ENCODE data around the gene TUBB6. TPM values are rescaled to one million over a fixed set of nuclear protein-coding genes. Genes with fewer than 3 reads are reported as not detected.

The TUBB6 gene
- total and polyA plus RNA-seq, 2 experiments from 2014 or later: 212 to 240 TPM

DNA sequence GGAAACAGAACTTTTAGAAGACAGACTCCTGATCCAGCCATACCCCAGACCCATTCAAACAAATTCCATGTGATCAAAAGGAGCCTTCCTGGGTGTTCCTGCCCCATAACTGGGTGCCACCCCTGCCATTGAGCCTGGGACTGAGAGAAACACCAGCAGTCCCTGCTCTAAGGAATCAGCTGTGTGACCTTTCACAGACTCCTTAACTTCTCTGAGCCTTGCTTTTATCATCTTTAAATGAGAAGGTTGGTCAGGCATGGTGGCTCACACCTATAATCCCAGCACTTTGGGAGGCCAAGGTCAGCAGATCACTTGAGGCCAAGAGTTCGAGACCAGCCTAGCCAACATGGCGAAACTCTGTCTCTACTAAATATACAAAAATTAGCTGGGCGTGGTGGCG is 33.2 kb upstream of the TUBB6 start:
- H3K36me3 ChIP-seq: no peaks in the 10 kb centered on the region
- TF ChIP-seq, protein P1, sequence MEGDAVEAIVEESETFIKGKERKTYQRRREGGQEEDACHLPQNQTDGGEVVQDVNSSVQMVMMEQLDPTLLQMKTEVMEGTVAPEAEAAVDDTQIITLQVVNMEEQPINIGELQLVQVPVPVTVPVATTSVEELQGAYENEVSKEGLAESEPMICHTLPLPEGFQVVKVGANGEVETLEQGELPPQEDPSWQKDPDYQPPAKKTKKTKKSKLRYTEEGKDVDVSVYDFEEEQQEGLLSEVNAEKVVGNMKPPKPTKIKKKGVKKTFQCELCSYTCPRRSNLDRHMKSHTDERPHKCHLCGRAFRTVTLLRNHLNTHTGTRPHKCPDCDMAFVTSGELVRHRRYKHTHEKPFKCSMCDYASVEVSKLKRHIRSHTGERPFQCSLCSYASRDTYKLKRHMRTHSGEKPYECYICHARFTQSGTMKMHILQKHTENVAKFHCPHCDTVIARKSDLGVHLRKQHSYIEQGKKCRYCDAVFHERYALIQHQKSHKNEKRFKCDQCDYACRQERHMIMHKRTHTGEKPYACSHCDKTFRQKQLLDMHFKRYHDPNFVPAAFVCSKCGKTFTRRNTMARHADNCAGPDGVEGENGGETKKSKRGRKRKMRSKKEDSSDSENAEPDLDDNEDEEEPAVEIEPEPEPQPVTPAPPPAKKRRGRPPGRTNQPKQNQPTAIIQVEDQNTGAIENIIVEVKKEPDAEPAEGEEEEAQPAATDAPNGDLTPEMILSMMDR (IDR thresholded peaks at IDR 0.05; ENCODE audit: low read depth, low read length): no peak
- H3K9me3 ChIP-seq (ENCODE audit: low read depth): no peaks in the 10 kb centered on the region
- DNase-seq (ENCODE audit: low read depth in 1 of 2, low spot score in 1 of 2): no peak
- no peak overlapping the region for H3K4me3 ChIP-seq
- H3K27me3 ChIP-seq: no peaks in the 10 kb centered on the region
- no peak overlapping the region for H3K27ac ChIP-seq
- H3K4me1 ChIP-seq (ENCODE audit: low read depth): peaks cover 19% of the 10 kb centered on the region

DNA sequence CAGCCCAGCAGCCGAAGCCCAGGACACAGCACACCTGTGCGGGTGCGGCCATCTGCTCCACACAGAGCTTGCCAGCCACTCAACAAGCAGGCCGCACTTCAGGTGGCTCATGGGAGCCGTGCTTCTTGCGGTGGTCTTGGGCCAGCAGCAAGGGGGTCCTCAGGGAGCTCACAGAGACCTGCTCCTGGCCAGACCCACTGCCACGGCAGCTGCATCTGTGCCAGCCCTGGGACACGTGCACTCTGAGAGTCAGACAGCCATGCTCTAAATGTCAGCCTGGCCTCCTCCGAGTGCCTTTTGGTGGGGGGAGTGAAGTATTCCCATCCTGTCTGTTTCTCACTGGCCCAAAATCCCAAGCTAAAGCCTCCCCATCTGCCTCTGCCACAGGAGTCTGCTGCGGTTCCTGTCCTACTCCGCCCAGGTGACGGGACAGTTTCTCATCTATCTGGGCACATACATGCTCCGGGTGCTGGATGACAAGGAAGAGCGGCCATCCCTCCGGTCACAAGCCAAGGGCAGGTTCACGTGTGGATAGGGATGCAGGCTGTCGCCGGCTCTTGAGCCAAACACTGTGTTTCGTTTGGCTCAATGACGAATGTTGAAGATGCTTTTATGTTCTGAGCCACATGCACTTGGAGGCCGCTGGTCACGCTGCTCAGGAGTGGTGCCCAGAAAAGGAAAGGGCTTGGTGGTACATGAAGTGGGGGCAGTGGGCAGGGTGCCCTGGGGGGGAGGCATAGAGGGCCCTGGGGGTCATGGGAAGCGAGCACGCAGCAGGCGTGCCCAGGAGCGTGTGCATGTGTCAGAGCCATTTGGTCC is 31.1 kb upstream of the TUBB6 start:
- Histone ChIP-seq H3K4me3 (no peak overlapping the region), H3K27me3 (no peaks in the 10 kb centered on the region), H3K4me1 (ENCODE audit: low read depth) (peaks cover 31% of the 10 kb centered on the region), H3K27ac (peak overlapping the region; percentile 100), H3K36me3 (no peaks in the 10 kb centered on the region), H3K9me3 (ENCODE audit: low read depth) (no peaks in the 10 kb centered on the region)
- TF ChIP-seq, protein P1 (IDR thresholded peaks at IDR 0.05; ENCODE audit: low read depth, low read length): no peak
- no peak for DNase-seq (ENCODE audit: low read depth in 1 of 2, low spot score in 1 of 2)

DNA sequence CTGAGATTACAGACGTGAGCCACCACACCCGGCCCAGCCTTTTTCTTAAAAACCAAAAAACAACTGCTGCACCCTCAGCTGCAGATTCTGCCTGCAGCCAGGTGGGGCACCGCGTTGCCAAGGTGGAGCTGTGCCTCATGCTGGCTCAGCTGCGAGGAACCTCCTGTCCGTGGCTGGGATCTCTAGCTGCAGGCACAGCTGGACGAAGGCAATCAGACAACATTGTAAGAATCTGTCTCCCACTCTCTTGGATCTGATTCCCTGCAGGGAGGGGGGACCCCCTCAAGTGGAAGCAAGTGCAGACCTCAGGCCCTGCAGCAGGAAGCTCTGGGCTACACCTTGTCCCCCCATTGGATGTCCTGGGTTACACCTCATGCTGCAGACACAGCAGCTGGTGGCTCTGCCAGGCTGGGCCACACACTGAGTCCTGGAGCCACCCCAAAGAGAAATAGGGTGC is 29.8 kb upstream of the TUBB6 start:
- Histone ChIP-seq H3K27me3 (no peaks in the 10 kb centered on the region), H3K4me3 (peak overlapping the region; percentile 9), H3K4me1 (ENCODE audit: low read depth) (peaks cover 33% of the 10 kb centered on the region), H3K9me3 (ENCODE audit: low read depth) (no peaks in the 10 kb centered on the region), H3K36me3 (no peaks in the 10 kb centered on the region), H3K27ac (peak overlapping the region; percentile 100)
- TF ChIP-seq, protein P1 (IDR thresholded peaks at IDR 0.05; ENCODE audit: low read depth, low read length): peak; percentile 7
- DNase-seq (ENCODE audit: low read depth in 1 of 2, low spot score in 1 of 2): peak in 1 of 2 donors; percentile 29

DNA sequence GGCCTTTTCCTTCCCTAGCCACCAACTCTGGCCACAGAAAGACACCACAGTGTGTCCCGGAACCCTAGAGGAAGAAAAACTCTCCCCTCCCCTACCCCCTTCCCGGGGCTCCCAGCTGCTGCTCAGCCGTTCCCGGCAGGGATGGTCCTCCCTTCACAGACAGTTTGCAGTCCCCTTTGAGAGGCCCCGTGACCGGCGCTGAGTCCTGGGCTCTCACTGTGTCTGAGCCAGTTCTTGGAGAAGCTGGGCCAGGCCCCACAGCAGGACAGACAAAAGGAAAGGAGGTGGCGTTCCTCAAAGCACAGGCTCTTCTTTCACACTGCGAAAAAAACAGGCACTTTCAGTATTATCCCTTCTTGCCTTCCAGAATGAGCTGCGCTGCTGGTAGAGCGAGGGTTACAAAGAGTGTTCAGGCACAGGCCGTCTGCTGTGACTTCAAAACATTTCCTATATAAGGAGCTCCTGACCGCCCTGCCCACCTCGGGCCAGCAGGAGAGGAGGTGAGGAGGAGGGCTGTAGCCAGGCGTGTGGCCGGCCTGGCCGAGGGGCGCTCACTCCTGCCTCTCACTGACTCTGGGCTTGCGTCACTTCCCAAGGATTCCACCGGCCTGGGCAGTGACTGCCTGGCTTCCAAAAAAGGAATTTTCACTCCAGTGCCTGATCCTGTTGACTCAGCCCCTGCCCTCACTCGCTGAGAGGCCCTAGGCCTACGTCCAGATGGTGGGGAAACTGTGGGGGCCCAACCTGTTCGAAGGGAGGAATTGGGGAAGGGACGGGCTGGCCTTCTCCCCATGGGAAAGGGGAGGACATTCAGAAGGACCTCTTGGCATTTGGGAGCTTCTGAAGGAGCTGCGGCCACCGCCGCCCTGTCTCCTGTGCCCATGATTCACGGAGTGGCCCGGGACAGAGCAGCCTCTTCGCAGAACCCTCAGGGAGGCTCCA is 29.0 kb upstream of the TUBB6 start:
- Histone ChIP-seq H3K27me3 (no peaks in the 10 kb centered on the region), H3K4me3 (peak overlapping the region; percentile 9), H3K4me1 (ENCODE audit: low read depth) (peaks cover 34% of the 10 kb centered on the region), H3K9me3 (ENCODE audit: low read depth) (no peaks in the 10 kb centered on the region), H3K27ac (peak overlapping the region; percentile 100), H3K36me3 (no peaks in the 10 kb centered on the region)
- TF ChIP-seq, protein P1 (IDR thresholded peaks at IDR 0.05; ENCODE audit: low read depth, low read length): peak; percentile 16
- peak; percentile 98 to 99 for DNase-seq (ENCODE audit: low read depth in 1 of 2, low spot score in 1 of 2)

DNA sequence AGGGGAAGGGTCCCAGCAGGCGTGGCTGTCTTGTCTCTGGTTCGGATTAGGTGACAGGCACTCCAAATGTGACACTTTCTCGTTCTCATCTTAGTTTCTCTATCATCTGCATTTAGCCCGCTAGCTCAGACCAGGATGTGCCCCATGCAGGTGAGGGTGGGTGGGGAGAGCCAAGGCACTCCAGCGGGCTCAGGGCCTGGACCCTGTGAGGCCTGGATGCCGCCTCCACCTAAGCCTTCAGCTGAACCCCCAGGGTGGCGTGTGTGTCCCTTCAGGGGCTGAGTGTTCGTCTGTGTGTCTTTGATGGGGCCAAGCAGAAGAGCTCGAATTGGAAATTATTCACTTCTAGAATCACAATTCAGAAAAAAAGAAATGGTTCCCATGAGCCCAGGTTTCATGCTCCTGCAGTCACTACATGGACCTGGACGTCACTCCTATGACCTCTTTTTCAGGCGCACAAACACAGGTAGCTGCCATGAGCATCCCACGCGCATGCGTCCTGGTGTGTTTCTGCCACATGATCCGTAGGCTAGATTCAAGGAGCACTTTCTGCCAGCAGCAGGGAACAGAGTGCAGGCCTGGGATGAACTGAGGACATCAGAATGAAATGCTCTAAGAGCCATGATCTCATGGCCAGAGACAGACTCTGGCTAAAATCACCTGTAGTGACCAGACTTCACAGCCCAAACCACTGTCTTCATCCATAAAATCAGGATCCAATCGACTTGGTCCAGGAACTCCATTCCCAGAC is 28.1 kb upstream of the TUBB6 start:
- Histone ChIP-seq H3K36me3 (no peaks in the 10 kb centered on the region), H3K4me1 (ENCODE audit: low read depth) (peaks cover 38% of the 10 kb centered on the region), H3K27ac (peak overlapping the region; percentile 100), H3K27me3 (no peaks in the 10 kb centered on the region), H3K4me3 (no peak overlapping the region), H3K9me3 (ENCODE audit: low read depth) (no peaks in the 10 kb centered on the region)
- DNase-seq (ENCODE audit: low read depth in 1 of 2, low spot score in 1 of 2): no peak
- TF ChIP-seq, protein P1 (IDR thresholded peaks at IDR 0.05; ENCODE audit: low read depth, low read length): no peak
